H9 (cell line): Measurements from ENCODE around the gene PWWP2B. TPM values are rescaled to one million over a fixed set of nuclear protein-coding genes. Genes with fewer than 3 reads are reported as not detected.

Source experiments
- DNase-seq: peaks from one replicate; pipeline ENCODE4 v3.0.0-alpha.2; 2017
- H2AFZ ChIP-seq: one replicate; pipeline ENCODE4 v1.6.1; 2013; ENCODE audit warnings: mild to moderate bottlenecking, low read length, control low read depth, moderate library complexity
- H2AK5ac ChIP-seq: 2 replicates; pipeline ENCODE4 v1.6.1; 2013; ENCODE audit warnings: low read length, control low read depth, mixed read lengths; ENCODE audit not compliant: insufficient read length
- H2BK120ac ChIP-seq: one replicate; pipeline ENCODE4 v1.6.1; 2013; ENCODE audit warnings: low read depth, mild to moderate bottlenecking, low read length, control low read depth, inconsistent platforms; ENCODE audit not compliant: poor library complexity, severe bottlenecking
- H2BK12ac ChIP-seq: 2 replicates; pipeline ENCODE4 v1.6.1; 2013; ENCODE audit warnings: low read length, control low read depth, mixed read lengths, low read depth; ENCODE audit not compliant: insufficient read length
- H2BK15ac ChIP-seq: 2 replicates; pipeline ENCODE4 v1.6.1; 2013; ENCODE audit warnings: low read depth, low read length, control low read depth
- H2BK20ac ChIP-seq: one replicate; pipeline ENCODE4 v1.6.1; 2013; ENCODE audit warnings: low read depth, mild to moderate bottlenecking, low read length, control low read depth, inconsistent platforms; ENCODE audit not compliant: poor library complexity, severe bottlenecking
- H2BK5ac ChIP-seq: 2 replicates; pipeline ENCODE4 v1.6.1; 2013; ENCODE audit warnings: low read length, control low read depth, mixed read lengths; ENCODE audit not compliant: insufficient read length
- H3K14ac ChIP-seq: 2 replicates; pipeline ENCODE4 v1.6.1; 2013; ENCODE audit warnings: low read length, control low read depth; ENCODE audit not compliant: insufficient read depth
- H3K18ac ChIP-seq: 2 replicates; pipeline ENCODE4 v1.6.1; 2013; ENCODE audit warnings: low read depth, mild to moderate bottlenecking, mixed read lengths, low read length, control low read depth; ENCODE audit not compliant: insufficient read length
- H3K23ac ChIP-seq: 2 replicates; pipeline ENCODE4 v1.6.1; 2013; ENCODE audit warnings: low read length, control low read depth, mixed read lengths, low read depth; ENCODE audit not compliant: insufficient read length
- H3K23me2 ChIP-seq: 2 replicates; pipeline ENCODE4 v1.6.1; 2013; ENCODE audit warnings: low read depth, mild to moderate bottlenecking, mixed read lengths, low read length, control low read depth; ENCODE audit not compliant: insufficient read length, poor library complexity, severe bottlenecking
- H3K27ac ChIP-seq: 2 replicates; pipeline ENCODE4 v1.5.1; 2013; ENCODE audit warnings: low read length, control low read depth, mixed read lengths, low read depth; ENCODE audit not compliant: insufficient read length
- H3K27me3 ChIP-seq: 2 replicates; pipeline ENCODE4 v1.6.1; 2013; ENCODE audit warnings: low read length, control low read depth, inconsistent platforms; ENCODE audit not compliant: insufficient read depth
- H3K4ac ChIP-seq: 2 replicates; pipeline ENCODE4 v1.6.1; 2013; ENCODE audit warnings: low read depth, mild to moderate bottlenecking, control low read depth, inconsistent platforms, low read length, moderate library complexity
- H3K4me1 ChIP-seq: 2 replicates; pipeline ENCODE4 v1.6.1; 2013; ENCODE audit warnings: low read length, control low read depth, inconsistent platforms; ENCODE audit not compliant: insufficient read depth
- H3K4me2 ChIP-seq: 2 replicates; pipeline ENCODE4 v1.6.1; 2013; ENCODE audit warnings: low read length, control low read depth, mixed read lengths; ENCODE audit not compliant: insufficient read length, insufficient read depth
- H3K56ac ChIP-seq: 2 replicates; pipeline ENCODE4 v1.6.1; 2013; ENCODE audit warnings: low read depth, mild to moderate bottlenecking, mixed read lengths, low read length, control low read depth; ENCODE audit not compliant: insufficient read length
- H3K79me1 ChIP-seq: 2 replicates; pipeline ENCODE4 v1.6.1; 2013; ENCODE audit warnings: low read depth, mild to moderate bottlenecking, moderate library complexity, low read length, control low read depth, inconsistent platforms; ENCODE audit not compliant: insufficient read depth, poor library complexity, severe bottlenecking
- H3K79me2 ChIP-seq: 2 replicates; pipeline ENCODE4 v1.6.1; 2013; ENCODE audit warnings: low read length, control low read depth, inconsistent platforms; ENCODE audit not compliant: insufficient read depth
- H3K9ac ChIP-seq: 2 replicates; pipeline ENCODE4 v1.6.1; 2013; ENCODE audit warnings: low read length, control low read depth, mixed read lengths; ENCODE audit not compliant: insufficient read length; ENCODE audit errors: extremely low read depth
- H3K9me3 ChIP-seq: one replicate; pipeline ENCODE4 v1.6.1; 2013; ENCODE audit warnings: low read depth, low read length, inconsistent platforms; ENCODE audit not compliant: control insufficient read depth
- H3T11ph ChIP-seq: one replicate; pipeline ENCODE4 v1.6.1; 2013; ENCODE audit warnings: mild to moderate bottlenecking, low read length, control low read depth, inconsistent platforms
- H4K20me1 ChIP-seq: one replicate; pipeline ENCODE4 v1.6.1; 2013; ENCODE audit not compliant: control insufficient read depth, insufficient read length, insufficient read depth
- H4K5ac ChIP-seq: 2 replicates; pipeline ENCODE4 v1.6.1; 2013; ENCODE audit warnings: low read depth, mild to moderate bottlenecking, mixed read lengths, low read length, control low read depth; ENCODE audit not compliant: insufficient read length
- H4K8ac ChIP-seq: replicated peaks from 2 replicates; pipeline ENCODE4 v1.6.1; 2013; ENCODE audit warnings: low read length, control low read depth, mixed read lengths, low read depth; ENCODE audit not compliant: insufficient read length
- H4K91ac ChIP-seq: 2 replicates; pipeline ENCODE4 v1.6.1; 2013; ENCODE audit warnings: low read depth, mild to moderate bottlenecking, moderate library complexity, mixed read lengths, low read length, control low read depth; ENCODE audit not compliant: insufficient read length
- H3K27ac Mint-ChIP-seq, 3 experiments: 2 replicates in 2 of 3; 3 replicates in 1 of 3; pipeline ENCODE4 v1.8.0; 2020 to 2021; ENCODE audit warnings: mixed read lengths in 3 of 3, mild to moderate bottlenecking in 1 of 3, moderate library complexity in 1 of 3
- H3K27me3 Mint-ChIP-seq: 2 replicates; pipeline ENCODE4 v1.8.0; 2021; ENCODE audit warnings: low read depth, mild to moderate bottlenecking, moderate library complexity, mixed read lengths
- H3K36me3 Mint-ChIP-seq, 3 experiments: 2 replicates in 2 of 3; 3 replicates in 1 of 3; pipeline ENCODE4 v1.8.0; 2020 to 2021; ENCODE audit warnings: low read depth in 3 of 3, mixed read lengths in 3 of 3; ENCODE audit not compliant: insufficient read depth in 1 of 3
- H3K4me1 Mint-ChIP-seq, 2 experiments: 2 replicates each; pipeline ENCODE4 v1.8.0; 2020; ENCODE audit warnings: mixed read lengths in 2 of 2
- H3K4me3 Mint-ChIP-seq, 2 experiments: 2 replicates in 1 of 2; 3 replicates in 1 of 2; pipeline ENCODE4 v1.8.0; 2020 to 2021; ENCODE audit warnings: mild to moderate bottlenecking in 2 of 2, mixed read lengths in 2 of 2, moderate library complexity in 1 of 2
- H3K9me3 Mint-ChIP-seq, 2 experiments: 2 replicates in 1 of 2; 3 replicates in 1 of 2; pipeline ENCODE4 v1.8.0; 2020; ENCODE audit warnings: mild to moderate bottlenecking in 2 of 2, mixed read lengths in 2 of 2, moderate library complexity in 1 of 2
- CTCF ChIP-seq: fragments of 200-600 bp; sonication (generic); conservative IDR thresholded peaks from 3 replicates; pipeline ENCODE4 v1.8.0; 2021; ENCODE audit warnings: antibody characterized with exemption, mild to moderate bottlenecking
- WGBS: extraction: QIAGEN DNeasy Blood & Tissue Kit; methylation state at CpG from one replicate; pipeline ENCODE4 v1.1.7; 2013; ENCODE audit warnings: missing lambda C conversion rate, low lambda C conversion rate, mixed read lengths; ENCODE audit not compliant: insufficient read length; ENCODE audit errors: extremely low coverage; 5-methylcytosine and 5-hydroxymethylcytosine counted together
- total RNA-seq: library from RNA; stranded (reverse); gene quantifications from 2 replicates; pipeline ENCODE4 v1.2.1, GENCODE V29; 2021

Gene PWWP2B
- total RNA-seq, 1 experiment from 2014 or later, result 10.0 TPM

- Histone ChIP-seq H3K27me3 (no peaks in the 10 kb centered on the region; the same call in 1 of the 2 replicates), H2BK15ac (no peak overlapping the region), H4K20me1 (no peaks in the 10 kb centered on the region), H2BK5ac (no peak overlapping the region), H2AK5ac (no peak overlapping the region), H2BK120ac (no peak overlapping the region), H3T11ph (no peak overlapping the region), H4K91ac (no peak overlapping the region), H3K79me2 (no peaks in the 10 kb centered on the region), H3K18ac (no peak overlapping the region), H3K4me1 (peaks cover 6% of the 10 kb centered on the region; the same call in 1 of the 2 replicates), H3K9me3 (no peaks in the 10 kb centered on the region), H3K4me2 (peak overlapping the region; percentile 22), H3K79me1 (no peaks in the 10 kb centered on the region), H2AFZ (no peak overlapping the region), H2BK20ac (no peak overlapping the region), H3K23ac (no peak overlapping the region), H3K9ac (no peak overlapping the region), H3K27ac (no peak overlapping the region), H4K8ac (no peak overlapping the region), H4K5ac (no peak overlapping the region), H2BK12ac (no peak overlapping the region), H3K14ac (peak overlapping the region; percentile 21; the same call in 1 of the 2 replicates), H3K23me2 (no peaks in the 10 kb centered on the region), H3K56ac (no peak overlapping the region), H3K4ac (no peak overlapping the region)
- TF ChIP-seq CTCF, result no peak
- Mint-ChIP-seq H3K9me3 (no peaks in the 10 kb centered on the region), H3K27me3 (peaks cover 3% of the 10 kb centered on the region; the same call in 1 of the 2 replicates), H3K4me3 (peak overlapping the region; percentile 8 to 48; a peak in 2 of 5 replicates), H3K4me1 (peaks cover 35 to 52% of the 10 kb centered on the region in 2 experiments), H3K27ac (peak overlapping the region in 2 of 3 experiments; percentile 61 to 88; a peak in 3 of 7 replicates), H3K36me3 (peaks cover 0 to 7% (median 0%) of the 10 kb centered on the region in 3 experiments; a peak in 3 of 7 replicates)
- no CpG with 5 or more reads among the region's 18 CpGs for WGBS
- peak; percentile 98 for DNase-seq
Measured at GRCh38 chr10:132418527-132419416, 21.8 kb downstream of the PWWP2B start.
